ENCODE results near the gene ARSK. TPM values are rescaled to one million over a fixed set of nuclear protein-coding genes. Genes with fewer than 3 reads are reported as not detected.

The ARSK gene
- total and polyA plus RNA-seq, 2 experiments from 2014 or later = 23.2 to 40.8 TPM

GRCh38 chr5:95537501-95537900 lies 17.4 kb upstream of the ARSK start:
- Histone ChIP-seq H4K20me1 (replicated peaks; ENCODE audit: insufficient read depth) (no peaks in the 10 kb centered on the region), H3K79me2 (replicated peaks; ENCODE audit: insufficient read depth) (0 out of 2 replicates have a peak, but pooled peaks cover 4% of the 10 kb centered on the region), H3F3A (replicated peaks; ENCODE audit: low read depth) (no peaks in the 10 kb centered on the region), H3K36me3 (ENCODE audit: insufficient read depth) (peaks cover 16% of the 10 kb centered on the region), H3K4me1 (ENCODE audit: insufficient read depth) (peaks cover 19% of the 10 kb centered on the region), H3K4me3 (no peak overlapping the region), H3K27ac (ENCODE audit: low read depth) (no peak overlapping the region), H3K4me2 (no peak overlapping the region), H3K9me2 (ENCODE audit: insufficient read depth) (no peaks in the 10 kb centered on the region), H3K27me3 (ENCODE audit: insufficient read depth) (no peaks in the 10 kb centered on the region), H2AFZ (no peak overlapping the region)
- Mint-ChIP-seq H3K4me3 (no peak overlapping the region), H3K36me3 (ENCODE audit: low read depth) (peaks cover 46% of the 10 kb centered on the region), H3K9me3 (no peaks in the 10 kb centered on the region), H3K27ac (no peak overlapping the region), H3K27me3 (ENCODE audit: insufficient read depth, low read depth, poor library complexity) (peaks cover 2% of the 10 kb centered on the region), H3K4me1 (peaks cover 24% of the 10 kb centered on the region)
- DNase-seq (ENCODE audit: low spot score) = no peak
- ATAC-seq = no peak
- no peak for TF ChIP-seq ZNF114 (CRISPR knock-in tag; IDR thresholded peaks at IDR 0.05)
- no peak for TF ChIP-seq ZNF331 (CRISPR knock-in tag; IDR thresholded peaks at IDR 0.05; ENCODE audit: low read depth)
- no peak for TF ChIP-seq REST (IDR thresholded peaks at IDR 0.05; ENCODE audit: unreplicated experiment)

- Mint-ChIP-seq H3K4me3 (no peak overlapping the region), H3K4me1 (no peaks in the 10 kb centered on the region), H3K36me3 (ENCODE audit: low read depth) (peaks cover 43% of the 10 kb centered on the region), H3K27me3 (ENCODE audit: insufficient read depth, low read depth, poor library complexity) (no peaks in the 10 kb centered on the region), H3K9me3 (no peaks in the 10 kb centered on the region), H3K27ac (no peak overlapping the region)
- peaks cover 4% of the 10 kb centered on the region; the same call in 1 of the 2 replicates for H3K79me2 ChIP-seq (replicated peaks; ENCODE audit: insufficient read depth)
- no peaks in the 10 kb centered on the region for H3F3A ChIP-seq (replicated peaks; ENCODE audit: low read depth)
- no peak overlapping the region for H2AFZ ChIP-seq
- ATAC-seq (no peak), DNase-seq (ENCODE audit: low spot score) (no peak)
- H3K27ac ChIP-seq (ENCODE audit: low read depth) = no peak overlapping the region
- H4K20me1 ChIP-seq (replicated peaks; ENCODE audit: insufficient read depth) = 0 out of 2 replicates have a peak, but pooled peaks cover 5% of the 10 kb centered on the region
- H3K27me3 ChIP-seq (ENCODE audit: insufficient read depth) = no peaks in the 10 kb centered on the region
- H3K4me2 ChIP-seq = no peak overlapping the region
- peaks cover 29% of the 10 kb centered on the region for H3K36me3 ChIP-seq (ENCODE audit: insufficient read depth)
- H3K4me3 ChIP-seq = no peak overlapping the region
- no peaks in the 10 kb centered on the region for H3K9me2 ChIP-seq (ENCODE audit: insufficient read depth)
- no peaks in the 10 kb centered on the region for H3K4me1 ChIP-seq (ENCODE audit: insufficient read depth)
- no peak for TF ChIP-seq CTCF (conservative IDR thresholded peaks at IDR 0.05; ENCODE audit: low read depth in 2 of 2)
- TF ChIP-seq CREB1 (CRISPR knock-in tag; IDR thresholded peaks at IDR 0.05; ENCODE audit: low read depth) = no peak
- no peak for TF ChIP-seq POLR2AphosphoS5 (IDR thresholded peaks at IDR 0.05; ENCODE audit: low read depth)
- TF ChIP-seq STAT1 (IDR thresholded peaks at IDR 0.05; ENCODE audit: unreplicated experiment) = no peak
- TF ChIP-seq EZH2phosphoT487 (IDR thresholded peaks at IDR 0.05; ENCODE audit: unreplicated experiment) = no peak
- TF ChIP-seq REST (IDR thresholded peaks at IDR 0.05; ENCODE audit: unreplicated experiment) = no peak
- TF ChIP-seq, protein P1, sequence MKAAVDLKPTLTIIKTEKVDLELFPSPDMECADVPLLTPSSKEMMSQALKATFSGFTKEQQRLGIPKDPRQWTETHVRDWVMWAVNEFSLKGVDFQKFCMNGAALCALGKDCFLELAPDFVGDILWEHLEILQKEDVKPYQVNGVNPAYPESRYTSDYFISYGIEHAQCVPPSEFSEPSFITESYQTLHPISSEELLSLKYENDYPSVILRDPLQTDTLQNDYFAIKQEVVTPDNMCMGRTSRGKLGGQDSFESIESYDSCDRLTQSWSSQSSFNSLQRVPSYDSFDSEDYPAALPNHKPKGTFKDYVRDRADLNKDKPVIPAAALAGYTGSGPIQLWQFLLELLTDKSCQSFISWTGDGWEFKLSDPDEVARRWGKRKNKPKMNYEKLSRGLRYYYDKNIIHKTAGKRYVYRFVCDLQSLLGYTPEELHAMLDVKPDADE (IDR thresholded peaks at IDR 0.05) = no peak
- no peak for TF ChIP-seq ZNF331 (CRISPR knock-in tag; IDR thresholded peaks at IDR 0.05; ENCODE audit: low read depth)
- no peak for TF ChIP-seq EZH2 (IDR thresholded peaks at IDR 0.05; ENCODE audit: low read depth, unreplicated experiment)
- no peak for TF ChIP-seq ZNF114 (CRISPR knock-in tag; IDR thresholded peaks at IDR 0.05)
- no peak for TF ChIP-seq JUNB (IDR thresholded peaks at IDR 0.05; ENCODE audit: unreplicated experiment)
Observed at GRCh38 chr5:95543017-95543705, 11.7 kb upstream of the ARSK start.

Measured in GM23338 (cell line).